K562 (cell line): Measurements from ENCODE around the gene AGL. TPM values are rescaled to one million over a fixed set of nuclear protein-coding genes. Genes with fewer than 3 reads are reported as not detected.

Experiments
- ATF4 ChIP-seq: fragments of 450-650 bp; formaldehyde crosslinking; IDR thresholded peaks from 2 replicates; pipeline ENCODE4 v1.4.0; 2022; ENCODE audit warnings: mild to moderate bottlenecking, moderate library complexity
- BCOR ChIP-seq: fragments of 450-650 bp; IDR thresholded peaks from 2 replicates; pipeline ENCODE4 v1.6.1; 2016
- CBX2 ChIP-seq: fragments of 200-600 bp; sonication (generic); IDR thresholded peaks from one replicate; pipeline ENCODE4 v1.6.1; 2012; ENCODE audit warnings: mild to moderate bottlenecking, low read length, inconsistent platforms; ENCODE audit not compliant: insufficient read depth, poor library complexity, severe bottlenecking
- ELF4 ChIP-seq: fragments of 450-650 bp; formaldehyde crosslinking; IDR thresholded peaks from 2 replicates; pipeline ENCODE4 v1.4.0; 2022; ENCODE audit warnings: missing genetic modification characterization
- FUS ChIP-seq: fragments of 200-400 bp; formaldehyde crosslinking; optimal IDR thresholded peaks from 2 replicates; pipeline ENCODE3; 2017; ENCODE audit warnings: low read depth, low read length
- HMBOX1 ChIP-seq: sonication (generic); IDR thresholded peaks from 2 replicates; pipeline ENCODE4 v1.6.1; 2016
- MTA3 ChIP-seq: fragments of 450-650 bp; formaldehyde crosslinking; IDR thresholded peaks from 2 replicates; pipeline ENCODE4 v1.6.1; 2017; ENCODE audit warnings: mild to moderate bottlenecking, borderline replicate concordance
- MXD1 ChIP-seq: fragments of 250-450 bp; sonication (Bioruptor Pico); IDR thresholded peaks from 2 replicates; pipeline ENCODE4 v1.8.0; 2021; ENCODE audit warnings: borderline replicate concordance, mild to moderate bottlenecking, moderate library complexity; ENCODE audit not compliant: poor library complexity, severe bottlenecking
- OTX1 ChIP-seq: fragments of 450-650 bp; formaldehyde crosslinking; IDR thresholded peaks from 2 replicates; pipeline ENCODE4 v1.4.0; 2022; ENCODE audit warnings: mild to moderate bottlenecking
- PCBP2 ChIP-seq: fragments of 200-400 bp; formaldehyde crosslinking; IDR thresholded peaks from 2 replicates; pipeline ENCODE4 v1.6.1; 2018; ENCODE audit warnings: low read length, low read depth, mild to moderate bottlenecking, moderate library complexity; ENCODE audit not compliant: poor library complexity, severe bottlenecking
- PML ChIP-seq: IDR thresholded peaks from 2 replicates; pipeline ENCODE4 v1.6.1; 2012; ENCODE audit warnings: low read length, inconsistent platforms
- POLR2H ChIP-seq: IDR thresholded peaks from 2 replicates; pipeline ENCODE4 v1.6.1; 2016; ENCODE audit warnings: missing genetic modification characterization, low read depth, mild to moderate bottlenecking, control low read depth, missing compliant biosample characterization, moderate library complexity
- POU5F1 ChIP-seq: fragments of 150-350 bp; IDR thresholded peaks from 2 replicates; pipeline ENCODE4 v1.6.1; 2014; ENCODE audit warnings: borderline replicate concordance, low read length, low read depth, mild to moderate bottlenecking; ENCODE audit not compliant: partially characterized antibody
- SIN3A ChIP-seq, 2 experiments: fragments of 150-350 bp in 1 of 2; IDR thresholded peaks; 2 replicates each; pipeline ENCODE4 v1.6.1; 2011 to 2016; ENCODE audit warnings: borderline replicate concordance in 2 of 2, low read depth in 2 of 2, low read length in 2 of 2, mild to moderate bottlenecking in 2 of 2, moderate library complexity in 2 of 2; ENCODE audit not compliant: control insufficient read depth in 1 of 2
- TAF1 ChIP-seq: IDR thresholded peaks from 2 replicates; pipeline ENCODE4 v1.6.1; 2011; ENCODE audit warnings: mild to moderate bottlenecking, low read length, moderate library complexity; ENCODE audit not compliant: insufficient read depth, control insufficient read depth, severe bottlenecking; ENCODE audit errors: extremely low read depth
- TAF9B ChIP-seq: fragments of 450-650 bp; IDR thresholded peaks from 2 replicates; pipeline ENCODE4 v1.6.1; 2018; ENCODE audit warnings: mild to moderate bottlenecking; ENCODE audit not compliant: partially characterized antibody
- THAP12 ChIP-seq: fragments of 250-450 bp; sonication (Bioruptor Pico); IDR thresholded peaks from 2 replicates; pipeline ENCODE4 v1.9.0; 2021; ENCODE audit warnings: mild to moderate bottlenecking, inconsistent platforms
- TRIM24 ChIP-seq, 2 experiments: fragments of 450-650 bp; IDR thresholded peaks; 2 replicates each; pipeline ENCODE4 v1.6.1; 2016
- USF1 ChIP-seq: sonication (generic); formaldehyde crosslinking; IDR thresholded peaks from 2 replicates; pipeline ENCODE4 v1.9.0; 2022; ENCODE audit warnings: mild to moderate bottlenecking, missing genetic modification reagents
- ZC3H11A ChIP-seq: IDR thresholded peaks from 2 replicates; pipeline ENCODE4 v1.6.1; 2012; ENCODE audit warnings: low read depth, low read length, improper control_type of control experiment
- ZNF12 ChIP-seq: sonication (generic); formaldehyde crosslinking; IDR thresholded peaks from 2 replicates; pipeline ENCODE4 v1.4.0; 2020; ENCODE audit warnings: mild to moderate bottlenecking, missing genetic modification reagents
- ZNF57 ChIP-seq: fragments of 450-650 bp; formaldehyde crosslinking; IDR thresholded peaks from 2 replicates; pipeline ENCODE4 v1.4.0; 2020; ENCODE audit warnings: mild to moderate bottlenecking, moderate library complexity
- polyA plus RNA-seq, 8 experiments: library from polyadenylated mRNA; depleted of rRNA in 4 of 8; stranded (reverse) in 5 of 8; unstranded in 3 of 8; fragments of >200 nt; fragmentation: Nextera tagmentation in 2 of 8; fragmentation: Illumina TruSeq in 1 of 8; extraction: Ambion mirVana in 2 of 8; extraction: Trizol in 1 of 8; gene quantifications; 2 replicates each; pipeline versions ENCODE4 v1.2.1 to v1.2.3, GENCODE V29; 2011 to 2014; ENCODE audit warnings: inconsistent platforms in 1 of 8, missing spikeins in 1 of 8
- total RNA-seq, 7 experiments: library from RNA; depleted of rRNA in 6 of 7; stranded (reverse); fragments of >200 nt in 6 of 7; fragmentation: Illumina TruSeq in 2 of 7; extraction: Trizol in 2 of 7; gene quantifications; 2 replicates each; pipeline versions ENCODE4 v1.2.1 to v1.2.3, GENCODE V29; 2011 to 2021; ENCODE audit warnings: low replicate concordance in 1 of 7

AGL gene
- total and polyA plus RNA-seq, 9 of the 15 experiments (the other 6 are each of a cell fraction or from before 2014, with no cell fraction given), result 6.3 to 20.4 (median 12.4) TPM

- TF ChIP-seq ELF4 (CRISPR knock-in tag) (peak; percentile 67), OTX1 (CRISPR knock-in tag) (peak; percentile 80; the same call in 1 of the 2 replicates), BCOR (0 out of 2 replicates have a peak, but pooled peaks have one; percentile 25), ATF4 (CRISPR knock-in tag) (no peak), ZC3H11A (no peak), PCBP2 (no peak), PML (peak; percentile 69), USF1 (CRISPR knock-in tag) (no peak), POLR2H (tag) (peak; percentile 46), FUS (peak; percentile 48), TRIM24 (IDR thresholded peaks at IDR 0.05) (0 out of 4 replicates have a peak, but pooled peaks of 1 of the 2 experiments have one; percentile 16), THAP12 (peak; percentile 69), POU5F1 (no peak), SIN3A (IDR thresholded peaks at IDR 0.05; ENCODE audit: borderline replicate concordance in 2 of 2, control insufficient read depth in 1 of 2, low read depth in 2 of 2, low read length in 2 of 2) (peak; percentile 64 to 69; a peak in 3 of 4 replicates), CBX2 (no peak), TAF9B (peak; percentile 64), ZNF57 (CRISPR knock-in tag) (no peak), MXD1 (CRISPR knock-in tag) (no peak), MTA3 (peak; percentile 70; the same call in 1 of the 2 replicates), TAF1 (peak; percentile 79), ZNF12 (CRISPR knock-in tag) (peak; percentile 52; the same call in 1 of the 2 replicates), HMBOX1 (peak; percentile 12; the same call in 1 of the 2 replicates)
Observed at GRCh38 chr1:99849744-99850458, at the start of gene AGL (continued).
